ENCODE measurements around the gene PRKAR1B.

- TF ChIP-seq, protein P1, sequence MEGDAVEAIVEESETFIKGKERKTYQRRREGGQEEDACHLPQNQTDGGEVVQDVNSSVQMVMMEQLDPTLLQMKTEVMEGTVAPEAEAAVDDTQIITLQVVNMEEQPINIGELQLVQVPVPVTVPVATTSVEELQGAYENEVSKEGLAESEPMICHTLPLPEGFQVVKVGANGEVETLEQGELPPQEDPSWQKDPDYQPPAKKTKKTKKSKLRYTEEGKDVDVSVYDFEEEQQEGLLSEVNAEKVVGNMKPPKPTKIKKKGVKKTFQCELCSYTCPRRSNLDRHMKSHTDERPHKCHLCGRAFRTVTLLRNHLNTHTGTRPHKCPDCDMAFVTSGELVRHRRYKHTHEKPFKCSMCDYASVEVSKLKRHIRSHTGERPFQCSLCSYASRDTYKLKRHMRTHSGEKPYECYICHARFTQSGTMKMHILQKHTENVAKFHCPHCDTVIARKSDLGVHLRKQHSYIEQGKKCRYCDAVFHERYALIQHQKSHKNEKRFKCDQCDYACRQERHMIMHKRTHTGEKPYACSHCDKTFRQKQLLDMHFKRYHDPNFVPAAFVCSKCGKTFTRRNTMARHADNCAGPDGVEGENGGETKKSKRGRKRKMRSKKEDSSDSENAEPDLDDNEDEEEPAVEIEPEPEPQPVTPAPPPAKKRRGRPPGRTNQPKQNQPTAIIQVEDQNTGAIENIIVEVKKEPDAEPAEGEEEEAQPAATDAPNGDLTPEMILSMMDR (IDR thresholded peaks at IDR 0.05 in 8 of 11, conservative IDR thresholded peaks at IDR 0.05 in 3 of 11): peak in 3 of 11 experiments; percentile 15 to 28 (median 22)
- TF ChIP-seq POLR2A (IDR thresholded peaks at IDR 0.05) (peak in 1 of 3 donors; percentile 54), POLR2AphosphoS5 (IDR thresholded peaks at IDR 0.05) (peak; percentile 77 to 91 (median 89))
These were observed 208.2 kb downstream of the PRKAR1B start for GRCh38 chr7:518630-519483.
